ENCODE data around the gene DYNC1I1.

- TF ChIP-seq GATA3 (IDR thresholded peaks at IDR 0.05; ENCODE audit: low read depth, low read length) (no peak), GATA2 (IDR thresholded peaks at IDR 0.05; ENCODE audit: low read depth, low read length) (no peak)
These were observed 16.5 kb downstream of the DYNC1I1 start for GRCh38 chr7:95788884-95789283.
